CD14-positive monocyte (primary cell): ENCODE data around the gene VAMP5. TPM values are rescaled to one million over a fixed set of nuclear protein-coding genes. Genes with fewer than 3 reads are reported as not detected.

ENCODE experiments used
- DNase-seq, 3 donors: peaks; one replicate each; pipeline ENCODE4 v3.0.0-alpha.2; 2011 to 2022
- H2AFZ ChIP-seq: 2 replicates; pipeline ENCODE4 v1.6.0; 2012; ENCODE audit warnings: mild to moderate bottlenecking, low read depth, low read length, inconsistent platforms; ENCODE audit not compliant: insufficient read depth, poor library complexity, severe bottlenecking
- H3K27ac ChIP-seq, 2 donors: 1 replicate in 1 of 2; 2 replicates in 1 of 2; pipeline ENCODE4 v1.5.1; 2012 to 2013; ENCODE audit warnings: low read length in 2 of 2, control low read depth in 1 of 2, inconsistent platforms in 1 of 2, low read depth in 1 of 2, mild to moderate bottlenecking in 1 of 2
- H3K27me3 ChIP-seq, 2 donors: one replicate each; pipeline versions ENCODE4 v1.6.0 to v1.6.1; 2011 to 2013; ENCODE audit warnings: low read length in 2 of 2; ENCODE audit not compliant: control insufficient read depth in 2 of 2, insufficient read depth in 2 of 2
- H3K36me3 ChIP-seq, 2 donors: replicated peaks in 1 of 2; 1 replicate in 1 of 2; 2 replicates in 1 of 2; pipeline versions ENCODE4 v1.5.1 to v1.6.1; 2012 to 2013; ENCODE audit warnings: low read length in 2 of 2, control low read depth in 1 of 2, inconsistent platforms in 1 of 2, mild to moderate bottlenecking in 1 of 2; ENCODE audit not compliant: insufficient read depth in 2 of 2, control insufficient read depth in 1 of 2
- H3K4me1 ChIP-seq, 2 donors: 1 replicate in 1 of 2; 2 replicates in 1 of 2; pipeline versions ENCODE4 v1.5.1 to v1.6.1; 2012 to 2013; ENCODE audit warnings: low read length in 2 of 2, control low read depth in 1 of 2, inconsistent platforms in 1 of 2, mild to moderate bottlenecking in 1 of 2, moderate library complexity in 1 of 2; ENCODE audit not compliant: insufficient read depth in 2 of 2, control insufficient read depth in 1 of 2
- H3K4me2 ChIP-seq: replicated peaks from 2 replicates; pipeline ENCODE3; 2012; ENCODE audit warnings: low read length, moderate library complexity, mild to moderate bottlenecking; ENCODE audit not compliant: poor library complexity, severe bottlenecking; ENCODE audit errors: extremely low read depth
- H3K4me3 ChIP-seq, 3 experiments: fragments of 200-600 bp in 1 of 3; sonication (generic) in 1 of 3; replicated peaks in 1 of 3; 1 replicate in 2 of 3; 2 replicates in 1 of 3; pipeline ENCODE4 v1.5.1; 2011 to 2013; ENCODE audit warnings: low read length in 3 of 3, mild to moderate bottlenecking in 3 of 3, control low read depth in 2 of 3, low read depth in 2 of 3, inconsistent platforms in 1 of 3, moderate library complexity in 1 of 3
- H3K79me2 ChIP-seq: 2 replicates; pipeline ENCODE4 v1.6.0; 2012; ENCODE audit warnings: mild to moderate bottlenecking, control low read depth, inconsistent platforms, low read length, moderate library complexity; ENCODE audit not compliant: insufficient read depth
- H3K9ac ChIP-seq: 2 replicates; pipeline ENCODE4 v1.6.0; 2017; ENCODE audit warnings: low read length, mild to moderate bottlenecking; ENCODE audit not compliant: insufficient read depth, poor library complexity, severe bottlenecking
- H3K9me3 ChIP-seq, 2 donors: replicated peaks in 1 of 2; 1 replicate in 1 of 2; 2 replicates in 1 of 2; pipeline versions ENCODE4 v1.5.1 to v1.6.1; 2012 to 2013; ENCODE audit warnings: low read length in 2 of 2, control low read depth in 1 of 2; ENCODE audit not compliant: control insufficient read depth in 1 of 2, insufficient read depth in 1 of 2
- H4K20me1 ChIP-seq: 2 replicates; pipeline ENCODE4 v1.6.0; 2012; ENCODE audit warnings: mild to moderate bottlenecking, low read length, control low read depth, moderate library complexity; ENCODE audit not compliant: insufficient read depth
- H3K27ac Mint-ChIP-seq, 7 donors: one replicate each; pipeline ENCODE4 v1.8.0; 2020; ENCODE audit warnings: mild to moderate bottlenecking in 7 of 7, mixed read lengths in 7 of 7, moderate library complexity in 6 of 7, inconsistent platforms in 2 of 7
- H3K27me3 Mint-ChIP-seq, 3 donors: one replicate each; pipeline ENCODE4 v1.8.0; 2021 to 2022; ENCODE audit warnings: low read depth in 3 of 3, mild to moderate bottlenecking in 3 of 3, mixed read lengths in 3 of 3, moderate library complexity in 3 of 3, inconsistent platforms in 1 of 3
- H3K36me3 Mint-ChIP-seq, 2 donors: one replicate each; pipeline ENCODE4 v1.8.0; 2020; ENCODE audit warnings: mixed read lengths in 2 of 2, inconsistent platforms in 1 of 2, mild to moderate bottlenecking in 1 of 2
- H3K4me1 Mint-ChIP-seq: one replicate; pipeline ENCODE4 v1.8.0; 2020; ENCODE audit warnings: mild to moderate bottlenecking, mixed read lengths
- H3K4me3 Mint-ChIP-seq, 2 donors: one replicate each; pipeline ENCODE4 v1.8.0; 2020; ENCODE audit warnings: mild to moderate bottlenecking in 2 of 2, mixed read lengths in 2 of 2, moderate library complexity in 1 of 2
- H3K9me3 Mint-ChIP-seq, 7 donors: one replicate each; pipeline ENCODE4 v1.8.0; 2020 to 2022; ENCODE audit warnings: mixed read lengths in 7 of 7, mild to moderate bottlenecking in 6 of 7, moderate library complexity in 6 of 7, inconsistent platforms in 2 of 7
- WGBS: methylation state at CpG from one replicate; pipeline ENCODE4 v1.1.5; 2013; ENCODE audit warnings: missing lambda C conversion rate; ENCODE audit not compliant: insufficient coverage; 5-methylcytosine and 5-hydroxymethylcytosine counted together
- intact Hi-C, 2 donors: fragments of 100-400 bp; cut with micrococcal nuclease; formaldehyde crosslinking; loops; one replicate each; pipeline versions ENCODE4 v1.15.0 to v1.15.1; 2023
- polyA plus RNA-seq, 3 donors: library from polyadenylated mRNA; depleted of rRNA in 1 of 3; unstranded in 2 of 3; stranded (reverse) in 1 of 3; fragments of 300-500 nt in 2 of 3; fragments of >200 nt in 1 of 3; fragmentation: Illumina TruSeq in 2 of 3; gene quantifications; 1 replicate in 2 of 3; 2 replicates in 1 of 3; pipeline ENCODE4 v1.2.3, GENCODE V29; 2012 to 2021
- TF ChIP-seq, protein P1 (sequence below): fragments of 200-600 bp; IDR thresholded peaks from one replicate; pipeline ENCODE4 v1.8.0; 2022; ENCODE audit warnings: antibody characterized with exemption, mild to moderate bottlenecking

The VAMP5 gene
- polyA plus RNA-seq, 3 donors: 154 to 251 (median 171) TPM

GRCh38 chr2:85600235-85600575 is 16.0 kb downstream of the VAMP5 start:
- H3K79me2 ChIP-seq: peaks cover 31% of the 10 kb centered on the region
- no peak overlapping the region for H3K4me3 ChIP-seq
- Mint-ChIP-seq H3K4me1 (peaks cover 48% of the 10 kb centered on the region), H3K27ac (peak overlapping the region in 1 of 7 donors; percentile 68), H3K9me3 (peaks cover 0 to 2% (median 0%) of the 10 kb centered on the region in 7 donors), H3K4me3 (no peak overlapping the region), H3K36me3 (peaks cover 31 to 34% of the 10 kb centered on the region in 2 donors), H3K27me3 (peaks cover 3 to 7% (median 4%) of the 10 kb centered on the region in 3 donors)
- intact Hi-C loops: loop anchor here (5.0 kb wide), 2 partner anchors 33 to 38 kb away; partner anchors contain the start of gene GGCX (in 1 of the 2)
- H2AFZ ChIP-seq: no peak overlapping the region
- no peaks in the 10 kb centered on the region for H3K9me3 ChIP-seq
- H3K4me1 ChIP-seq: peaks cover 36 to 54% of the 10 kb centered on the region in 2 donors
- no peak overlapping the region for H3K9ac ChIP-seq
- peaks cover 27 to 35% of the 10 kb centered on the region in 2 donors for H3K36me3 ChIP-seq
- no peak overlapping the region for H3K27ac ChIP-seq
- H3K27me3 ChIP-seq: no peaks in the 10 kb centered on the region
- H3K4me2 ChIP-seq: no peak overlapping the region
- peaks cover 56% of the 10 kb centered on the region for H4K20me1 ChIP-seq
- no peak for DNase-seq
- WGBS: 80% methylated on average over 2 of the region's 3 CpGs
- TF ChIP-seq, protein P1, sequence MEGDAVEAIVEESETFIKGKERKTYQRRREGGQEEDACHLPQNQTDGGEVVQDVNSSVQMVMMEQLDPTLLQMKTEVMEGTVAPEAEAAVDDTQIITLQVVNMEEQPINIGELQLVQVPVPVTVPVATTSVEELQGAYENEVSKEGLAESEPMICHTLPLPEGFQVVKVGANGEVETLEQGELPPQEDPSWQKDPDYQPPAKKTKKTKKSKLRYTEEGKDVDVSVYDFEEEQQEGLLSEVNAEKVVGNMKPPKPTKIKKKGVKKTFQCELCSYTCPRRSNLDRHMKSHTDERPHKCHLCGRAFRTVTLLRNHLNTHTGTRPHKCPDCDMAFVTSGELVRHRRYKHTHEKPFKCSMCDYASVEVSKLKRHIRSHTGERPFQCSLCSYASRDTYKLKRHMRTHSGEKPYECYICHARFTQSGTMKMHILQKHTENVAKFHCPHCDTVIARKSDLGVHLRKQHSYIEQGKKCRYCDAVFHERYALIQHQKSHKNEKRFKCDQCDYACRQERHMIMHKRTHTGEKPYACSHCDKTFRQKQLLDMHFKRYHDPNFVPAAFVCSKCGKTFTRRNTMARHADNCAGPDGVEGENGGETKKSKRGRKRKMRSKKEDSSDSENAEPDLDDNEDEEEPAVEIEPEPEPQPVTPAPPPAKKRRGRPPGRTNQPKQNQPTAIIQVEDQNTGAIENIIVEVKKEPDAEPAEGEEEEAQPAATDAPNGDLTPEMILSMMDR: no peak

DNA sequence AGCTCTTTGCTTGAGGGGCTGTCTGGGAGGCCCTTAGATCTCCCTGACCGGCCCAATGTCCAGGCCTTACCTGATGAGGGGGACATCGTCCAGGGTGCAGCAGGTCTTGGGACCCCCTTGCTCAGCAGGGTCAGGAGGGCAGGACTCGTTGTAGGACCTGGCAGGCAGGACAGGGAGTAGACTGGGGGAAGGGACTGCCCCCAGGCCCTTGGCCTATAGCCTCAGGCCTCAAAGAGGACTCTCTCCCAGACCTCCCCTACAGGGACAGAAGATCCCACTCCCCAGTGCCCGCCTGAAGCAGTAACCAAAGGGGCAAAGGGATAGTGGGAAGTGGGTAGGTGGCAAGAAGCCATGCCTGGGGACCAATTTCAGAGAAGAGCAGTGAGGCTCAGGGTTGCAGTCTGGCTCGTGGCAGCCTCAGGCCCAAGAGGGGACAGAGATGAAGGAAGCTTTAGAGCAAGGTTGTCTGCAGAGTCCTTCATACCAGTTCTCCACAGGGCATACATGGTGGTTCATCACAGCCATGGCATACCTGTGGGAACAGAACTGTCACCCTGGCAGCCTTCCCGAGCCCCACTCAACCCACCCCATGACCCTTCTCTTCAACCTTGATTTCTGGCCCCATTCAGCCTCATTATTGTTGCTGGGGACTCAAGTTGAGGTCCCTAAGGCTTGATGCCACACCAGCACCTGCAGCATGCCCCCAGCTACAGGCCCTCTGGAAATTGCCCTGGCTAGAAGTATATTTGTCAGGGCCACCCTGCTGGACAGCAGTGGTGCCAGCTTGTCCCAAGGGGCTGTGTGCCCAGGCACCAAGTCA is 16.9 kb downstream of the VAMP5 start:
- Histone ChIP-seq H3K9ac (peak overlapping the region; percentile 69), H3K4me1 (peaks cover 33 to 48% of the 10 kb centered on the region in 2 donors), H3K27ac (peak overlapping the region in 1 of 2 donors; percentile 63), H3K9me3 (no peaks in the 10 kb centered on the region), H2AFZ (no peak overlapping the region), H3K36me3 (peaks cover 27 to 45% of the 10 kb centered on the region in 2 donors), H3K4me2 (peak overlapping the region; percentile 99), H3K79me2 (peaks cover 22% of the 10 kb centered on the region), H3K4me3 (peak overlapping the region in 1 of 3 experiments; percentile 95), H3K27me3 (no peaks in the 10 kb centered on the region), H4K20me1 (peaks cover 64% of the 10 kb centered on the region)
- Mint-ChIP-seq H3K4me1 (peaks cover 48% of the 10 kb centered on the region), H3K9me3 (no peaks in the 10 kb centered on the region), H3K27me3 (peaks cover 1 to 4% (median 3%) of the 10 kb centered on the region in 3 donors), H3K36me3 (peaks cover 33 to 39% of the 10 kb centered on the region in 2 donors), H3K27ac (peak overlapping the region in 3 of 7 donors; percentile 30 to 80 (median 42)), H3K4me3 (peak overlapping the region; percentile 85 to 91)
- DNase-seq: no peak
- 93% methylated on average over 3 of the region's 6 CpGs for WGBS
- TF ChIP-seq, protein P1: no peak
- intact Hi-C loops: loop anchor here (5.0 kb wide), 2 partner anchors 34 to 39 kb away; partner anchors contain the start of gene GGCX (in 1 of the 2)
